ENCODE measurements around the gene EIF2S2. TPM values are rescaled to one million over a fixed set of nuclear protein-coding genes. Genes with fewer than 3 reads are reported as not detected.

The EIF2S2 gene
- total RNA-seq, 5 donors from 2014 or later (not counting 1 experiment from before 2014, with no cell fraction given), result 20.6 to 54.7 (median 48.9) TPM

GRCh38 chr20:34110745-34111641, 1.1 kb downstream of the EIF2S2 start:
- peaks cover 52 to 59% (median 57%) of the 10 kb centered on the region in 3 donors for H3K4me1 Mint-ChIP-seq
- peaks cover 10 to 41% of the 10 kb centered on the region in 2 experiments for H3K4me1 ChIP-seq (ENCODE audit: control insufficient read depth in 1 of 2, extremely low read depth in 1 of 2, insufficient read depth in 2 of 2, low read length in 2 of 2)
- POLR2A ChIA-PET, result interaction anchor here in 1 of 2 donors (1.2 kb wide), 1 partner anchor 300 kb away, joined by 7 read pairs; the partner anchor contains the start of gene CHMP4B

GRCh38 chr20:34110025-34110744, 1.9 kb downstream of the EIF2S2 start:
- ChIA-PET POLR2A (interaction anchor here in 1 of 2 donors (0.7 kb wide), 1 partner anchor 296 kb away, joined by 5 read pairs; no protein-coding TSS in a partner anchor), CTCF (interaction anchor here in 1 of 2 donors (0.7 kb wide), 1 partner anchor 1127 kb away, joined by 4 read pairs; no protein-coding TSS in a partner anchor)
- DNase-seq (no peak), ATAC-seq (replicated peaks in 1 of 4) (no peak)
- H3K27ac Mint-ChIP-seq, result peak overlapping the region; percentile 0 to 99
- H3K36me3 Mint-ChIP-seq, result peaks cover 18% of the 10 kb centered on the region
- no peaks in the 10 kb centered on the region for H3K27me3 Mint-ChIP-seq
- H3K9me3 Mint-ChIP-seq, result no peaks in the 10 kb centered on the region
- Histone ChIP-seq H3K4me1 (ENCODE audit: control insufficient read depth in 1 of 2, extremely low read depth in 1 of 2, insufficient read depth in 2 of 2, low read length in 2 of 2) (peaks cover 12 to 44% of the 10 kb centered on the region in 2 experiments), H3K36me3 (ENCODE audit: control insufficient read depth in 2 of 2, extremely low read depth in 1 of 2, insufficient read depth in 1 of 2, low read length in 1 of 2) (peaks cover 0 to 10% of the 10 kb centered on the region in 2 donors), H3K27ac (ENCODE audit: low read length) (peak overlapping the region; percentile 87), H3K4me3 (ENCODE audit: control insufficient read depth in 1 of 2, extremely low read depth in 1 of 2, low read length in 1 of 2) (peak overlapping the region in 1 of 2 donors; percentile 90), H3K9me3 (no peaks in the 10 kb centered on the region), H3K27me3 (replicated peaks in 1 of 2; ENCODE audit: control insufficient read depth in 2 of 2, extremely low read depth in 1 of 2, insufficient read depth in 2 of 2, low read length in 1 of 2) (no peaks in the 10 kb centered on the region)
- peaks cover 60 to 67% (median 65%) of the 10 kb centered on the region in 3 donors for H3K4me1 Mint-ChIP-seq
- peak overlapping the region; percentile 95 to 97 (median 96) for H3K4me3 Mint-ChIP-seq
- WGBS (ENCODE audit: insufficient coverage), result 67% methylated on average over 3 of the region's 10 CpGs

More at GRCh38 chr20:34110745-34111641, 1.1 kb downstream of the EIF2S2 start:
- H3K4me3 ChIP-seq (ENCODE audit: control insufficient read depth in 1 of 2, extremely low read depth in 1 of 2, low read length in 1 of 2), result peak overlapping the region; percentile 90 to 98
- Mint-ChIP-seq H3K9me3 (no peaks in the 10 kb centered on the region), H3K27ac (peak overlapping the region; percentile 87 to 99), H3K27me3 (no peaks in the 10 kb centered on the region), H3K36me3 (peaks cover 12% of the 10 kb centered on the region), H3K4me3 (peak overlapping the region; percentile 95 to 97 (median 96))
- WGBS (ENCODE audit: insufficient coverage), result 0% methylated on average over 17 of the region's 22 CpGs
- H3K27ac ChIP-seq (ENCODE audit: low read length), result peak overlapping the region; percentile 87
- H3K36me3 ChIP-seq (ENCODE audit: control insufficient read depth in 2 of 2, extremely low read depth in 1 of 2, insufficient read depth in 1 of 2, low read length in 1 of 2), result peaks cover 0 to 8% of the 10 kb centered on the region in 2 donors
- CTCF ChIA-PET, result no interaction called here
- no peaks in the 10 kb centered on the region for H3K27me3 ChIP-seq (replicated peaks in 1 of 2; ENCODE audit: control insufficient read depth in 2 of 2, extremely low read depth in 1 of 2, insufficient read depth in 2 of 2, low read length in 1 of 2)
- peak in 3 of 35 experiments; percentile 1 to 45 (median 4) for DNase-seq
- ATAC-seq (replicated peaks in 1 of 4), result no peak
- H3K9me3 ChIP-seq, result no peaks in the 10 kb centered on the region

- ChIA-PET POLR2A (interaction anchor here in 1 of 2 donors (0.7 kb wide), 1 partner anchor 295 kb away, joined by 5 read pairs; no protein-coding TSS in a partner anchor), CTCF (interaction anchor here (0.6 to 0.7 kb wide), 4 partner anchors 28 to 1127 kb away, joined by 3 to 4 read pairs (median 3); no protein-coding TSS in a partner anchor)
Measured at GRCh38 chr20:34109442-34109841, 2.6 kb downstream of the EIF2S2 start.

GRCh38 chr20:34108616-34109174, 3.3 kb downstream of the EIF2S2 start:
- ChIA-PET CTCF (interaction anchor here (0.6 to 0.7 kb wide), 4 partner anchors 21 to 663 kb away, joined by 3 read pairs; no protein-coding TSS in a partner anchor), POLR2A (interaction anchor here in 1 of 2 donors (1.0 kb wide), 1 partner anchor 19 kb away, joined by 3 read pairs; no protein-coding TSS in a partner anchor)
- H3K27ac Mint-ChIP-seq, result peak overlapping the region in 1 of 2 donors; percentile 23
- peaks cover 32% of the 10 kb centered on the region for H3K36me3 Mint-ChIP-seq
- no peaks in the 10 kb centered on the region for H3K27me3 Mint-ChIP-seq
- WGBS (ENCODE audit: insufficient coverage), result no CpG with 5 or more reads among the region's 4 CpGs
- H3K27me3 ChIP-seq (replicated peaks in 1 of 2; ENCODE audit: control insufficient read depth in 2 of 2, extremely low read depth in 1 of 2, insufficient read depth in 2 of 2, low read length in 1 of 2), result no peaks in the 10 kb centered on the region
- H3K36me3 ChIP-seq (ENCODE audit: control insufficient read depth in 2 of 2, extremely low read depth in 1 of 2, insufficient read depth in 1 of 2, low read length in 1 of 2), result peaks cover 0 to 25% of the 10 kb centered on the region in 2 donors
- H3K4me1 ChIP-seq (ENCODE audit: control insufficient read depth in 1 of 2, extremely low read depth in 1 of 2, insufficient read depth in 2 of 2, low read length in 2 of 2), result peaks cover 12 to 46% of the 10 kb centered on the region in 2 experiments
- no peak overlapping the region for H3K27ac ChIP-seq (ENCODE audit: low read length)
- H3K9me3 Mint-ChIP-seq, result no peaks in the 10 kb centered on the region
- DNase-seq (no peak), ATAC-seq (replicated peaks in 1 of 4) (no peak)
- H3K4me1 Mint-ChIP-seq, result peaks cover 71 to 77% (median 73%) of the 10 kb centered on the region in 3 donors
- no peaks in the 10 kb centered on the region for H3K9me3 ChIP-seq
- H3K4me3 ChIP-seq (ENCODE audit: control insufficient read depth in 1 of 2, extremely low read depth in 1 of 2, low read length in 1 of 2), result no peak overlapping the region
- peak overlapping the region; percentile 13 to 97 (median 32) for H3K4me3 Mint-ChIP-seq

More at GRCh38 chr20:34109442-34109841, 2.6 kb downstream of the EIF2S2 start:
- Mint-ChIP-seq H3K4me1 (peaks cover 67 to 72% (median 71%) of the 10 kb centered on the region in 3 donors), H3K27ac (no peak overlapping the region), H3K4me3 (peak overlapping the region; percentile 32 to 97 (median 59)), H3K36me3 (peaks cover 26% of the 10 kb centered on the region), H3K27me3 (no peaks in the 10 kb centered on the region), H3K9me3 (no peaks in the 10 kb centered on the region)
- H3K4me1 ChIP-seq (ENCODE audit: control insufficient read depth in 1 of 2, extremely low read depth in 1 of 2, insufficient read depth in 2 of 2, low read length in 2 of 2), result peaks cover 12 to 46% of the 10 kb centered on the region in 2 experiments
- H3K9me3 ChIP-seq, result no peaks in the 10 kb centered on the region
- H3K36me3 ChIP-seq (ENCODE audit: control insufficient read depth in 2 of 2, extremely low read depth in 1 of 2, insufficient read depth in 1 of 2, low read length in 1 of 2), result peaks cover 0 to 17% of the 10 kb centered on the region in 2 donors
- DNase-seq (no peak), ATAC-seq (replicated peaks in 1 of 4) (no peak)
- no peak overlapping the region for H3K27ac ChIP-seq (ENCODE audit: low read length)
- no peak overlapping the region for H3K4me3 ChIP-seq (ENCODE audit: control insufficient read depth in 1 of 2, extremely low read depth in 1 of 2, low read length in 1 of 2)
- WGBS (ENCODE audit: insufficient coverage), result no CpG with 5 or more reads among the region's 6 CpGs
- H3K27me3 ChIP-seq (replicated peaks in 1 of 2; ENCODE audit: control insufficient read depth in 2 of 2, extremely low read depth in 1 of 2, insufficient read depth in 2 of 2, low read length in 1 of 2), result no peaks in the 10 kb centered on the region

GRCh38 chr20:34105978-34106675, 5.9 kb downstream of the EIF2S2 start:
- no peak overlapping the region for H3K27ac ChIP-seq (ENCODE audit: low read length)
- Mint-ChIP-seq H3K4me3 (peak overlapping the region in 1 of 3 donors; percentile 29), H3K4me1 (peaks cover 70 to 84% (median 81%) of the 10 kb centered on the region in 3 donors), H3K27ac (peak overlapping the region in 1 of 2 donors; percentile 44), H3K9me3 (no peaks in the 10 kb centered on the region), H3K36me3 (peaks cover 47% of the 10 kb centered on the region), H3K27me3 (no peaks in the 10 kb centered on the region)
- ChIA-PET CTCF (interaction anchor here in 1 of 2 donors (0.7 kb wide), 1 partner anchor 110 kb away, joined by 3 read pairs; no protein-coding TSS in a partner anchor), POLR2A (interaction anchor here in 1 of 2 donors (0.6 kb wide), 2 partner anchors 151 to 411 kb away, joined by 3 to 4 read pairs; no protein-coding TSS in a partner anchor)
- WGBS (ENCODE audit: insufficient coverage), result 100% methylated on average over 1 of the region's 3 CpGs
- no peak for ATAC-seq (replicated peaks in 1 of 4)
- no peak overlapping the region for H3K4me3 ChIP-seq (ENCODE audit: control insufficient read depth in 1 of 2, extremely low read depth in 1 of 2, low read length in 1 of 2)
- H3K9me3 ChIP-seq, result no peaks in the 10 kb centered on the region
- H3K27me3 ChIP-seq (replicated peaks in 1 of 2; ENCODE audit: control insufficient read depth in 2 of 2, extremely low read depth in 1 of 2, insufficient read depth in 2 of 2, low read length in 1 of 2), result no peaks in the 10 kb centered on the region
- peaks cover 12 to 39% of the 10 kb centered on the region in 2 experiments for H3K4me1 ChIP-seq (ENCODE audit: control insufficient read depth in 1 of 2, extremely low read depth in 1 of 2, insufficient read depth in 2 of 2, low read length in 2 of 2)
- peaks cover 0 to 45% of the 10 kb centered on the region in 2 donors for H3K36me3 ChIP-seq (ENCODE audit: control insufficient read depth in 2 of 2, extremely low read depth in 1 of 2, insufficient read depth in 1 of 2, low read length in 1 of 2)
- DNase-seq, result no peak
